GM23338 (cell line): ENCODE results near the gene CHST2. TPM values are rescaled to one million over a fixed set of nuclear protein-coding genes. Genes with fewer than 3 reads are reported as not detected.

Experiments
- ATAC-seq: fragments of 200-7000 bp; cut with Tn5 transposase; 3 replicates; pipeline ENCODE4 v1.9.1; 2020
- DNase-seq: peaks from one replicate; pipeline ENCODE4 v3.0.0-alpha.2; 2015; ENCODE audit warnings: low spot score
- H2AFZ ChIP-seq: fragments of 200-600 bp; sonication (generic); 2 replicates; pipeline ENCODE4 v1.8.0; 2016; ENCODE audit warnings: antibody characterized with exemption, mild to moderate bottlenecking, moderate library complexity
- H3F3A ChIP-seq: fragments of 200-600 bp; sonication (generic); replicated peaks from 2 replicates; pipeline ENCODE4 v1.8.0; 2017; ENCODE audit warnings: antibody characterized with exemption, mixed run types, low read depth
- H3K27ac ChIP-seq: fragments of 200-600 bp; sonication (generic); 2 replicates; pipeline ENCODE4 v1.6.1; 2016; ENCODE audit warnings: low read depth
- H3K27me3 ChIP-seq: fragments of 200-600 bp; sonication (generic); 2 replicates; pipeline ENCODE4 v1.8.0; 2016; ENCODE audit warnings: mild to moderate bottlenecking, mixed run types, moderate library complexity; ENCODE audit not compliant: insufficient read depth
- H3K36me3 ChIP-seq: fragments of 200-600 bp; sonication (generic); 2 replicates; pipeline ENCODE4 v1.8.0; 2016; ENCODE audit warnings: mild to moderate bottlenecking; ENCODE audit not compliant: insufficient read depth
- H3K4me1 ChIP-seq: fragments of 200-600 bp; sonication (generic); 2 replicates; pipeline ENCODE4 v1.8.0; 2016; ENCODE audit warnings: mild to moderate bottlenecking, moderate library complexity; ENCODE audit not compliant: insufficient read depth
- H3K4me2 ChIP-seq: fragments of 200-600 bp; sonication (generic); 2 replicates; pipeline ENCODE4 v1.7.1; 2017; ENCODE audit warnings: mixed run types
- H3K4me3 ChIP-seq: fragments of 200-600 bp; sonication (generic); 2 replicates; pipeline ENCODE4 v1.6.1; 2016; ENCODE audit warnings: mixed run types
- H3K79me2 ChIP-seq: fragments of 200-600 bp; sonication (generic); replicated peaks from 2 replicates; pipeline ENCODE4 v1.8.0; 2017; ENCODE audit warnings: mild to moderate bottlenecking; ENCODE audit not compliant: insufficient read depth
- H3K9me2 ChIP-seq: fragments of 200-600 bp; sonication (generic); 2 replicates; pipeline ENCODE4 v1.8.0; 2017; ENCODE audit not compliant: insufficient read depth
- H4K20me1 ChIP-seq: fragments of 200-600 bp; sonication (generic); replicated peaks from 2 replicates; pipeline ENCODE4 v1.8.0; 2017; ENCODE audit warnings: mild to moderate bottlenecking; ENCODE audit not compliant: insufficient read depth
- H3K27ac Mint-ChIP-seq: 2 replicates; pipeline ENCODE4 v1.8.0; 2020; ENCODE audit warnings: inconsistent platforms, mild to moderate bottlenecking, moderate library complexity, mixed read lengths
- H3K27me3 Mint-ChIP-seq: 3 replicates; pipeline ENCODE4 v1.8.0; 2022; ENCODE audit warnings: low read depth, mild to moderate bottlenecking, moderate library complexity, mixed read lengths, inconsistent platforms; ENCODE audit not compliant: insufficient read depth, poor library complexity
- H3K36me3 Mint-ChIP-seq: 3 replicates; pipeline ENCODE4 v1.8.0; 2021; ENCODE audit warnings: low read depth, mild to moderate bottlenecking, inconsistent platforms, moderate library complexity, mixed read lengths
- H3K4me1 Mint-ChIP-seq: 3 replicates; pipeline ENCODE4 v1.8.0; 2020; ENCODE audit warnings: mild to moderate bottlenecking, inconsistent platforms, mixed read lengths
- H3K4me3 Mint-ChIP-seq: 3 replicates; pipeline ENCODE4 v1.8.0; 2021; ENCODE audit warnings: moderate library complexity, mild to moderate bottlenecking, inconsistent platforms, mixed read lengths
- H3K9me3 Mint-ChIP-seq: 3 replicates; pipeline ENCODE4 v1.8.0; 2020; ENCODE audit warnings: moderate library complexity, mild to moderate bottlenecking, inconsistent platforms, mixed read lengths
- CREB1 ChIP-seq: fragments of 250-450 bp; sonication (Bioruptor Pico); IDR thresholded peaks from 2 replicates; pipeline ENCODE4 v1.5.0; 2020; ENCODE audit warnings: low read depth, mild to moderate bottlenecking, moderate library complexity
- EZH2 ChIP-seq: fragments of 200-600 bp; sonication (generic); IDR thresholded peaks from one replicate; pipeline ENCODE4 v1.8.0; 2017; ENCODE audit warnings: antibody characterized with exemption, mild to moderate bottlenecking, low read depth; ENCODE audit not compliant: unreplicated experiment
- EZH2phosphoT487 ChIP-seq: fragments of 200-600 bp; sonication (generic); IDR thresholded peaks from one replicate; pipeline ENCODE4 v1.8.1; 2018; ENCODE audit warnings: antibody characterized with exemption; ENCODE audit not compliant: unreplicated experiment
- JUNB ChIP-seq: IDR thresholded peaks from one replicate; pipeline ENCODE4 v1.6.1; 2016; ENCODE audit warnings: antibody characterized with exemption; ENCODE audit not compliant: unreplicated experiment
- NANOG ChIP-seq: IDR thresholded peaks from 2 replicates; pipeline ENCODE4 v1.6.1; 2016; ENCODE audit warnings: antibody characterized with exemption, borderline replicate concordance
- POLR2AphosphoS5 ChIP-seq: IDR thresholded peaks from 2 replicates; pipeline ENCODE4 v1.6.1; 2016; ENCODE audit warnings: antibody characterized with exemption, low read depth
- REST ChIP-seq: IDR thresholded peaks from one replicate; pipeline ENCODE4 v1.6.1; 2018; ENCODE audit warnings: antibody characterized with exemption; ENCODE audit not compliant: unreplicated experiment
- ZNF114 ChIP-seq: fragments of 250-450 bp; sonication (Bioruptor Pico); IDR thresholded peaks from 2 replicates; pipeline ENCODE4 v1.5.0; 2020; ENCODE audit warnings: mild to moderate bottlenecking, moderate library complexity
- ZNF462 ChIP-seq: fragments of 250-450 bp; sonication (Bioruptor Pico); IDR thresholded peaks from 2 replicates; pipeline ENCODE4 v1.5.0; 2020; ENCODE audit warnings: mild to moderate bottlenecking, moderate library complexity
- polyA plus RNA-seq: library from polyadenylated mRNA; unstranded; fragments of >200 nt; fragmentation: Nextera tagmentation; extraction: Ambion mirVana; gene quantifications from 2 replicates; pipeline ENCODE4 v1.2.1, GENCODE V29; 2016
- total RNA-seq: library from RNA; depleted of rRNA; stranded (reverse); fragments of >200 nt; shearing (Covaris generic); gene quantifications from 2 replicates; pipeline ENCODE4 v1.2.3, GENCODE V29; 2014
- TF ChIP-seq, protein P1 (sequence below): IDR thresholded peaks from 2 replicates; pipeline ENCODE4 v1.6.1; 2016; ENCODE audit warnings: antibody characterized with exemption
- TF ChIP-seq, protein P2 (sequence below), 2 experiments: fragments of 200-600 bp in 1 of 2; sonication (generic) in 1 of 2; conservative IDR thresholded peaks; 2 replicates each; pipeline versions ENCODE4 v1.5.1 to v1.6.1; 2016 to 2017; ENCODE audit warnings: antibody characterized with exemption in 2 of 2, low read depth in 2 of 2, mild to moderate bottlenecking in 2 of 2, moderate library complexity in 1 of 2

The CHST2 gene
- total and polyA plus RNA-seq, 2 experiments from 2014 or later: 4.1 to 28.3 TPM

- TF ChIP-seq NANOG: no peak
- no peak for TF ChIP-seq POLR2AphosphoS5
Observed at GRCh38 chr3:143166376-143166775, 46.8 kb downstream of the CHST2 start (continued).

DNA sequence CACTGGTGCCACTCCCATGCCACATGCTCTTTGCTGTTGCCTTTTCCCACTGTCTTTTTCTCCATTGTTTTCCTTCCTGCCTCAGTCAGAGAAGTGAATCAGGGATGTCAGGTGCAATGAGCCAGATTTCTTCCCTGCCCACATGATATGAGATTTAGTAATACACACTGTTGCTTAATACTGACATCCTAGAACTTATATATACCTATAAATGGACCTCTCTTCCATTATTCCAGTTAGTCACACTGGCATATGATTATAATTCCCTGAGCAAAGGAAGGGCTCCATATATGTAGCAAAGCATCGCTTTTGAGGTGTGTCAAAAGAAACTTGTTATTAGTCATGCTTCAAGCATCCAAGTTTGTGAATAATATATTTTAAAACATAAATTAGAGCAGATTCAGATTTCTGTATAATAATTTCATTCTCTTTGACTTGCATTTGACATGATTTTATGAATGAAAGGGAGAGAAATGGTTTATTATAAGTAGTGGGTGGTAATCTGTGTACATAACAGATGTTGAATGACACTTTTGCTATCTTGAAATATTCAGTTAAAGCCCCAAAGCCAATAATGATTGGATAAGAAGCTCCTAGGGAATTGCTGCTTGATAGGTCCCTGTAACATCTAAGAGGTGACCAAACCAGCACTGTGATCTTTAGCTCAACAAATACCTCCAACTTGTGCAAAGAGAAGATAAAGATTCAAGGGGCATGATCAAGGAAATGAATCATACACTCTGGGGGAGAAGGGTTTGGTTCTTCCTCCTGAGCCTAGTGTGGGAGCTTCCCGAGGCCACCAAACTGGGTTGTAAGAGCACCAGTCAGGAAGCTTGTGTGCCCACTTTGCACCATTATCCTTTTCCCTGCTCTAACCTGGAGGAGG, 48.6 kb downstream of the CHST2 start:
- peaks cover 7% of the 10 kb centered on the region for H3K9me3 Mint-ChIP-seq
- TF ChIP-seq, protein P1, sequence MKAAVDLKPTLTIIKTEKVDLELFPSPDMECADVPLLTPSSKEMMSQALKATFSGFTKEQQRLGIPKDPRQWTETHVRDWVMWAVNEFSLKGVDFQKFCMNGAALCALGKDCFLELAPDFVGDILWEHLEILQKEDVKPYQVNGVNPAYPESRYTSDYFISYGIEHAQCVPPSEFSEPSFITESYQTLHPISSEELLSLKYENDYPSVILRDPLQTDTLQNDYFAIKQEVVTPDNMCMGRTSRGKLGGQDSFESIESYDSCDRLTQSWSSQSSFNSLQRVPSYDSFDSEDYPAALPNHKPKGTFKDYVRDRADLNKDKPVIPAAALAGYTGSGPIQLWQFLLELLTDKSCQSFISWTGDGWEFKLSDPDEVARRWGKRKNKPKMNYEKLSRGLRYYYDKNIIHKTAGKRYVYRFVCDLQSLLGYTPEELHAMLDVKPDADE: no peak
- TF ChIP-seq EZH2phosphoT487 (no peak), EZH2 (no peak), ZNF114 (CRISPR knock-in tag) (no peak), JUNB (no peak), POLR2AphosphoS5 (no peak), CREB1 (CRISPR knock-in tag) (no peak), REST (no peak), ZNF462 (no peak), NANOG (no peak)
- TF ChIP-seq, protein P2, sequence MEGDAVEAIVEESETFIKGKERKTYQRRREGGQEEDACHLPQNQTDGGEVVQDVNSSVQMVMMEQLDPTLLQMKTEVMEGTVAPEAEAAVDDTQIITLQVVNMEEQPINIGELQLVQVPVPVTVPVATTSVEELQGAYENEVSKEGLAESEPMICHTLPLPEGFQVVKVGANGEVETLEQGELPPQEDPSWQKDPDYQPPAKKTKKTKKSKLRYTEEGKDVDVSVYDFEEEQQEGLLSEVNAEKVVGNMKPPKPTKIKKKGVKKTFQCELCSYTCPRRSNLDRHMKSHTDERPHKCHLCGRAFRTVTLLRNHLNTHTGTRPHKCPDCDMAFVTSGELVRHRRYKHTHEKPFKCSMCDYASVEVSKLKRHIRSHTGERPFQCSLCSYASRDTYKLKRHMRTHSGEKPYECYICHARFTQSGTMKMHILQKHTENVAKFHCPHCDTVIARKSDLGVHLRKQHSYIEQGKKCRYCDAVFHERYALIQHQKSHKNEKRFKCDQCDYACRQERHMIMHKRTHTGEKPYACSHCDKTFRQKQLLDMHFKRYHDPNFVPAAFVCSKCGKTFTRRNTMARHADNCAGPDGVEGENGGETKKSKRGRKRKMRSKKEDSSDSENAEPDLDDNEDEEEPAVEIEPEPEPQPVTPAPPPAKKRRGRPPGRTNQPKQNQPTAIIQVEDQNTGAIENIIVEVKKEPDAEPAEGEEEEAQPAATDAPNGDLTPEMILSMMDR (conservative IDR thresholded peaks at IDR 0.05; ENCODE audit: low read depth in 2 of 2): no peak

More for the DNA sequence above, 48.6 kb downstream of the CHST2 start:
- no peak overlapping the region for H3K4me2 ChIP-seq
- no peaks in the 10 kb centered on the region for H4K20me1 ChIP-seq
- Mint-ChIP-seq H3K27me3 (peaks cover 7% of the 10 kb centered on the region), H3K4me1 (peaks cover 13% of the 10 kb centered on the region; the same call in 2 of the 3 replicates), H3K4me3 (no peak overlapping the region), H3K36me3 (peaks cover 4% of the 10 kb centered on the region; the same call in 2 of the 3 replicates), H3K27ac (no peak overlapping the region)
- no peak overlapping the region for H3K27ac ChIP-seq
- H3K27me3 ChIP-seq: no peaks in the 10 kb centered on the region
- ATAC-seq (no peak), DNase-seq (no peak)
- H3K4me1 ChIP-seq: peaks cover 4% of the 10 kb centered on the region
- no peaks in the 10 kb centered on the region for H3K79me2 ChIP-seq
- no peak overlapping the region for H3K4me3 ChIP-seq
- H3F3A ChIP-seq: no peaks in the 10 kb centered on the region
- H3K9me2 ChIP-seq: peaks cover 5% of the 10 kb centered on the region
- H2AFZ ChIP-seq: no peak overlapping the region
- H3K36me3 ChIP-seq: no peaks in the 10 kb centered on the region
